Measurements from ENCODE around the gene TCF4.

TCF4 gene

DNA sequence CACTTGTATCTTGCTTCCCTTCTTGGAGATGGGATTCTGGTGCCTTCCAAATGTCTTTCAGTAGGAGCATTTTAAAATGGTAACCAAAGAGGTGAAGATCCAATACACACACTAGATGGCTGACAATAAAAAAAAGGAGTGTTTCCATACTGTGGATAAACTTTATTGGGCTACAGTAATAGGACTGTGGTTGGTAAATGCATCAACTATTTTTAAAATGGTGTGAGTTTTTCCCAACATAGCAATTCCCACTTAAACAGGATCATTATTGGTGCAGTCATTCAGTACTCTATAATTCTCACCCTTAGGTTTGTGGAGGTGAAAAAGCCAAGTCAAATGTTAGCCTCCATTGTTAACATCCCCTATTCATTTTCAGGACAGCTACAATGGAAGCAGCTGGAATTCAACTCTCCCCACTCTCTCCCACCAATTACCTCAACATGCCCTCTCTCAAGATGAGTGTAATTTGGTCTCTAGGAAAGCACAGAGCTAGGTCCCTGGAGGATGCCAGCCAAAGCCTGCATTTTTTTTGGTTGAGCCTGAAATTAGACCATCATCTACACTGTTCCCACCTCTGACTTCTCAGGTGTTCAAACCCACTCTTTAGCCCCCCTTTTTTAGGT lies 273.3 kb downstream of the TCF4 start:
- no peak for DNase-seq

DNA sequence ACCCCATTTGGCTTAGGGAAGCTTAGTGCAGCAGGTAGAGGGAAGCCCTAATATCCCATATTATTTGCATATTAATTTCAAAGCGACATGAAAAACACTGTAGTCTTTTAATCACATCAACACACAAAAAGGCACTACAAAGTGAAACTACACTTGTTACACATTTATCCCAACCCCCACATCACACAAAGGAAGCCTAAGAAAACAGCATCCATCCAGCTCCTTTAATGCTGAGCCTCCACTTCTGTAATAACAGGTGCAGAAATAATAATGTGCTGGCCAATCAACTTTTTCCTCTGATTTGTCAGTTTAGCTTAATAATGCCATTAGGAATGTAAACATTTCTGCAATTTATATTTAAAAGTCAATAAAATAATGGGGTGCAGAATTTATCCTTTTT lies 274.0 kb downstream of the TCF4 start:
- DNase-seq: no peak

- DNase-seq: no peak
Observed at GRCh38 chr18:55310863-55311262, 277.1 kb downstream of the TCF4 start.

GRCh38 chr18:55310044-55310676 lies 277.8 kb downstream of the TCF4 start:
- peak; percentile 27 for DNase-seq

- DNase-seq: no peak
Observed at GRCh38 chr18:55309249-55309648, 278.7 kb downstream of the TCF4 start.

DNA sequence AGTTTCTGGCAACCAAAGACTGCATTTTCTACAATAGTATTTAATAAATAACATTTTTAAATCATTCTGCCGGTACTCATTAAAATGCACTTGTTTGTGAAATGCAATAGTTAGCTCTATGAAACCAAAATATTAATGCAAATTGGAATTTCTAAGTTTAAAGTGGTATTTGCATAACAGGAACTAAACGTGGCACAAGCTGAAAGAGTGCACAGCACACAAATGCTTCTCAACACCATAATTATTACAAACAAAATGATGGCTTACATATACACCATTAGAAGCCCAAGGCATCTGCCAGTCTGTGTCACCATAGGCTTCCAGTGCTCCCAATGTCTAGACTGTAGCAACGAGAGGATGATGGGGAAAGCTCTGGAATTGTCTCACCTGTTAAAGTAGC lies 280.5 kb downstream of the TCF4 start:
- no peak for DNase-seq

DNA sequence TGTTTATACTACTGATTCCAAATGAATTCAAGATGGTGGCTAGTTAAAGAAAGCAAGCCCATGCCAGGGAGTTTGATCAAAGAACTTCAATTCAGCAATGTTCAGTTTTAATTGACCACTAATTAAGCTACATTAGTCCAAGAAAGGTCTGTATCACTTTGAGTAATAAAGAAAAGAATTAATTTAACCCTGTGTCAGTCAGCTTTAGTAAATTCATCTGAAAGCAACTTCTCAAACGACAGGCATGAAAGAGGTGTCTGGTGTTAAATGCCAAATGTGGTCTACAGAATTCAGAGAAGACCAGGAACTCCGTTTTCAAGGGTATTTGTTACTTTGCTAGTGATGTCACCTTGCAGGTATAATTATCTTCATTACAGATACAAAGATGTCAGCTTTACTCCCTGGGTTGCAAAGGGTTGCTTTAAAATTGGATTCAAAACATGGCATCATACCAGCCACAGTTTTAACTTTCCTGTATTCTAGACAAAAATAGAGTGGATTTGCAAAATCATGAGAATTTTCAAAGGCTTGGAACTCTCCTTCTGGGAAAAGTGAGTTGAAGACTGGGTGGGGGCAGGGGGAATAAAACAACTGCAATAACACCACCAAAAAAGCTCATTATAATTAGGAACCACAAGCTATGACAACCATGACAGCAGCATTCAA lies 281.5 kb downstream of the TCF4 start:
- no peak for DNase-seq

DNA sequence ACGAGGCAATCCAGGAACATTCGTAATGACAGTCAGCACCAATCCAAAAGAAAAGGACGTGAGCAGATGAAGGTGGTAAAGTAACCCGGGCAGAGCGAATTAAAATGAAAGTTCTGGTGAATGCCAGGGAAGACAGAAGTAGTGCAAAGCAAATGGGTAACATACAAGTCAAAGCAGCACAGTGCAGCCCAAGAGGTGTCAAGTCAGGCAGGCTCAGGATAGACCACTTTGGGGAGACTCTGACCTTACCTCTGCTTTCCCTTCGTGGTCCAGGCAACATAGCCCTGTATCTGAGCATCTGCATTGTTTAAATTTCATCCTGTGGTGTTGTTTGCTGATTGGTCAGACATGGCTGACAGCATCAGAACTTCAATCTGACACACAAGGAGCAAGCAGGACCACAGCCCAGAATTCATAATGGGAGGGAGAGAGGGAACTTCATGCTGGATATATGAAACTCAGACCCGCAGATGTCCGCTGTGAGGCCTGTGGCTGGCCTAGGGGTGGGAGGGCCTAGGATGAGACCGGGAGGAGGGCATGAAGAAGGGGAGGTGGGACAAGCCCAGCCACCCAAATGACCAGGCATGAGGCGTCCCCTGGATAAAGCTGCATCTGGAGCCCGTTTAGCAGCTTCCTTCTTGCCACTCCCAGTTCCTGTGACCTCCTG lies 285.7 kb downstream of the TCF4 start:
- DNase-seq: peak; percentile 44

DNA sequence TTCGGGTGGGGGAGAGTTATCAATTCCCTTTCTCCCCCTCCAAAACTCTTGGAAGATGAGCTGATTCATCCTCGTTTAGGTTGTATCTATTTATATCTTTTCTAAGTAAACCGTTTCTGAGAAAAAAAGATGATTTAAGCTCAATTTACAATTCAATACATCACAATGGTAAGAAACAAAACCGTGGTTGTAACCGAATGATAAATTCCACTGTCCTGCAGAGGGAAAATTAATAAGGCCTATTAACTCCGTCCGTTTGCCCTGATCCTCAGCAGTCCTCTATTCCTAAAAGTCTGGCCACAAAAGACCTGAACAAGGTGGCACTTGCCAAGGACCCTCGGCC lies 286.2 kb downstream of the TCF4 start:
- DNase-seq: no peak

GRCh38 chr18:55300936-55301531 lies 287.0 kb downstream of the TCF4 start:
- peak; percentile 45 for DNase-seq

DNA sequence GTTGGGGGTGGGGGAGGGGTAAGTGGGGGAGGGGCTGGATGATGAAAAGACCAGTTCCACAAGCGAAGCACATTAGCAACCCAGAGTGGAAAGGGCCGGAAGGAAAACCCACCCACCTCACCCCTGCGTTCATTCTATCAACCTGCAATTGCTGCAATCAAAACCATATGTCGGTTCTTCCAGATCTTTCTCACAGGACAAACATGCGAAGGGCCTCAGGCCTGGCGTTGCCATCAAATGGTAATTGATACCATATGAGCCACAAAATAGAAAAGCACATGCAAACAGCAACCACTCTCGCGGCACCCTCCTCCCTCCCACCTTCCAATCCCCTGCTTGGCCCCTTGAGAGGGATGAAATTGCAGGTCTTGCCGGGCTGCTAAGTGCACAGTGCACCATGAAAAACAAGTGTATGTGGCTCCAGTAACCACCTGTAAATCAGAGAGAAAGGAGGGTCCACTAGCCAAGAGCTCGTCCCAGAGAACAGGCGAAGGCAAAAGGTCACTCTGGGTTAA lies 287.5 kb downstream of the TCF4 start:
- DNase-seq: peak; percentile 87

GRCh38 chr18:55296778-55297177 lies 291.2 kb downstream of the TCF4 start:
- DNase-seq: no peak

DNA sequence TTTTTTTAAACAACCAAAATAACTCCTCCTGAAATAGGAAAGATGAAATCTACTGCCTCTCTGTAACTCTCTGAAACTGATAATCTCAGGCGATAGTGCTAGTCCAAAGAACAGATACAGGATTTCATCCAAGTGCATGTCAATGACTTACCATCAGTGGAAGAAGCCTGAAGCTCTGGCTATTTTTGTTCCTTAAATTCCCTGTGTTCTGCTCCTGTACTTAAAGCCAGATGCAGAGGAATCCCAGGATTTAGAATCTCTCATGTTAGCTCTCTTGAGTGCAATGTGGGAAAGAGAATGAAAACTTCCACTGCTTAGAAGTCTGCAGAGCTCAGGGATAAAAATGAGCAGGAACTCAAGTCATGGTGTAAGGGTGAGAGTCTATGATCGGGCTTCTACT lies 291.9 kb downstream of the TCF4 start:
- no peak for DNase-seq

DNA sequence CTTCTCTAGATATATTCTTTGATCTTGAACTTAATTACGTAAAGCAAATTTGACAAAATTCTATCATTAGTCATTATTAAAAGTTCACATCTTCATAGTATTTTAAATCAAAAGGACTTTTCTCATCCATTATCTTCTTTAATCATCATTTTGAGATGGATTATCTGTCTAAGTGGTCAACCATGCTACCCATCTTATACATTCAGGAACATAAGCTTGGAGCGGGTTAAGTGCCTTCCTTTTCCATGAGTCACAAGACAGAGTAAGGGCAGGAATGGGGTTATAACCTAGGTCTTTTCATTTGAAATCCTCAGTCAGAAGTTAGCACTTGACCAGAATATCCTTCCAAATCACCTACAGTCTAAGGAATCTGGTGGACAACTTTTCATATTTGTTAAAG lies 297.1 kb downstream of the TCF4 start:
- peak; percentile 79 for DNase-seq

GRCh38 chr18:55289775-55290174 lies 298.2 kb downstream of the TCF4 start:
- no peak for DNase-seq

- no peak for DNase-seq
Observed at GRCh38 chr18:55289048-55289447, 298.9 kb downstream of the TCF4 start.

DNA sequence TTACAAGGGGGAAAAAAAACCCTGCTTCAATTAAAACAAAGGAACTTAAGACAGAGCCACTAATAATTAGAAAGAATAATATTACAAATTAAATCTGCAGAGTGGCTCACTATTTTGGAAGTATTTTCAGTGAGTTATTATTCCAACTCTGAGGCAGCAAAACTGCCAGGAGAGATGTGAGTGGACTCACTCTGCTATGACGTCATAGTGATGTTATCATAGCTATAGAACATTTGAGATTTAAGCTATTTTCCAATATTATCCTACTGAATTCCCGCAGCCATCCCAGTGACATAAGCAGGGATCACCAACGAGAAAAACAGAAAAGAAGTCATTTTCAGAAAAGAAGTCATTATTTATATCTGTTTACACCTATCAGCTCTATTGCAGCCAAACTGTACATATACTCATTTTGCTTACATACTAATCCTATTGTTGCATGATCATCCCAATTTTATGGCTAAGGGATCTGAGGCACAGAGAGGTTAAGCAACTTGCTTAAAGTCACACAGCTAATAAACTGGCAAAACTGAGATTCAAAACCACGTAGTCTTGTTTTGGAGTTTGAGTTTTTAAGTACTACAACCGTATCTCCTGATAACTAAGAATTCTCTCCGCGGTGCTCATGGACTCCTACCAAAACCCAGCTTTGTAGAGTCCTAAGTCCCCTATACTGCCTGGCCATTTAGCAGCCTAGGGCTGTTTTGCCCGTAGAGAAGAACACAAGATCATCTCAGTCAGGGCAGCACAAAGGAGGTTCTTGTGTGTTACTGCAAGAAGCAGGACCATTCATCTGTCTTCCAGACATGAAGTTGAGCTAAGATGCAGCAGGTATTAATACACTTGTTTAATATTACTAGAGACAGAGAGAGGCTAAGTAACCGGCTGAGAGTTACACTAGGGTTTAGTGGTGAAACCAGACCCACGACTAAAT lies 299.8 kb downstream of the TCF4 start:
- no peak for DNase-seq

- DNase-seq: no peak
Observed at GRCh38 chr18:55287149-55287806, 300.7 kb downstream of the TCF4 start.

DNA sequence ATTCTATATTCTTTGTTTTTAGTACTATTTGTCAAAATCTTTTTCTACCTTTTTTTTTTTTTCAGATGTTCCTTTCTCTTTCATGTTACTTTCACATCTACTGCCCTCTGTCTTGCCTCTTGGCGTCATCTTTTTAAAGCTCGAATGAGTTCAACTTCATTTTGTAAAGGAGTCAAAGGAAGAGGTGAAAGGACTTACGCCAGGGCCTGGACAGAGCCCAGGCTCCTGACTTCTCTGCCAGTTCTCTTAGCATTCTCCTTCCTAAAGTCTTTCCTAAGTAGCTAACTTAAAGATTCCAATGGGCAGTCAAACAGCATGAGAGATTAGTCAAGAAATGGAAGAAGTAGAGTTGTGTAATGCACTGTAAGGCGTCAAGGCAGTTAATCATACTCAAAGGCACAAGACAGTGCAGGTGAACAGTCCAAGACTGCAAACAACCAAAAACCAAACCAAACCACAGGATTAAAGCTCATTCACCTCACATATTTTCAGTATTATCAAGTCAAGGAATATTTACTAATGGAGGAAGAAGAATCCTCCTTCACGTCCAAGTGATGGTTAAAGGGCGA lies 301.7 kb downstream of the TCF4 start:
- no peak for DNase-seq

DNA sequence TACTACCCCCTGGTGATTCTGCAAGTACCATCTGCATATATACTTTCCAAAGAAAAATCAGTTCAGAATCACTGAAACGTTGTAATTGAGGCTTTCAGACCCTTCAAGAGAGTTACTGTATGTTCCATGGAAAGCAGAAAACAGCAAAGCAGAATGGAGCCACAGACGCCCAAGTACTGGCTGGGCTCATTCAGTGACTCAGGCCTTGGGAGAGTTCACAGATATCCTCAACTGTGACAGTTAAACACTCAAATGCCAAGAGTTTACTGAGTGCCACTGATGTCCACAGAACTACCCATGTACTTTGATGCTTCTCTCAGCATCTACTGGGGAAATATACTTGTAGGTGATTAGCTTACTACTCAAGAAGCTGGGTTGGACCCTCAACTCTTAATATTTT lies 303.4 kb downstream of the TCF4 start:
- DNase-seq: no peak

GRCh38 chr18:55283309-55283708 lies 304.7 kb downstream of the TCF4 start:
- no peak for DNase-seq

Data from EL (cell line).